Neural progenitor cell (in vitro differentiated cells): ENCODE results near the gene ASB1. TPM values are rescaled to one million over a fixed set of nuclear protein-coding genes. Genes with fewer than 3 reads are reported as not detected.
A peak's percentile ranks its signal among the peaks of the same experiment; 100 is the strongest.

ENCODE experiments used
- DNase-seq: peaks from one replicate; pipeline ENCODE4 v3.0.0-alpha.2; 2016; ENCODE audit warnings: low spot score
- H2AFZ ChIP-seq: fragments of 200-600 bp; sonication (generic); replicated peaks from 2 replicates; pipeline ENCODE4 v1.6.1; 2016; ENCODE audit warnings: antibody characterized with exemption
- H3F3A ChIP-seq: fragments of 200-600 bp; sonication (generic); 2 replicates; pipeline ENCODE4 v1.6.1; 2016; ENCODE audit warnings: antibody characterized with exemption, low read depth
- H3K27ac ChIP-seq: fragments of 200-600 bp; sonication (generic); 2 replicates; pipeline ENCODE4 v1.5.1; 2016; ENCODE audit warnings: mild to moderate bottlenecking
- H3K27me3 ChIP-seq: fragments of 200-600 bp; sonication (generic); 2 replicates; pipeline ENCODE4 v1.6.1; 2016; ENCODE audit warnings: mild to moderate bottlenecking, moderate library complexity
- H3K36me3 ChIP-seq: fragments of 200-600 bp; sonication (generic); 2 replicates; pipeline ENCODE4 v1.5.1; 2016
- H3K4me1 ChIP-seq: fragments of 200-600 bp; sonication (generic); 2 replicates; pipeline ENCODE4 v1.6.1; 2016; ENCODE audit warnings: mixed run types
- H3K4me2 ChIP-seq: fragments of 200-600 bp; sonication (generic); 2 replicates; pipeline ENCODE4 v1.6.1; 2016
- H3K4me3 ChIP-seq: fragments of 200-600 bp; sonication (generic); 2 replicates; pipeline ENCODE4 v1.5.1; 2016
- H3K79me2 ChIP-seq: fragments of 200-600 bp; sonication (generic); 2 replicates; pipeline ENCODE4 v1.6.1; 2016; ENCODE audit warnings: low read depth
- H3K9ac ChIP-seq: fragments of 200-600 bp; sonication (generic); 2 replicates; pipeline ENCODE4 v1.6.1; 2016
- H3K9me3 ChIP-seq: fragments of 200-600 bp; sonication (generic); 2 replicates; pipeline ENCODE4 v1.5.1; 2016; ENCODE audit warnings: low read depth
- H4K20me1 ChIP-seq: fragments of 200-600 bp; sonication (generic); 2 replicates; pipeline ENCODE4 v1.6.1; 2016; ENCODE audit warnings: low read depth
- H3K27ac Mint-ChIP-seq: 3 replicates; pipeline ENCODE4 v1.8.0; 2021; ENCODE audit warnings: mixed read lengths
- H3K27me3 Mint-ChIP-seq: 2 replicates; pipeline ENCODE4 v1.8.0; 2022; ENCODE audit warnings: low read depth, mild to moderate bottlenecking, inconsistent platforms, moderate library complexity, mixed read lengths; ENCODE audit not compliant: insufficient read depth
- H3K36me3 Mint-ChIP-seq: 3 replicates; pipeline ENCODE4 v1.8.0; 2021; ENCODE audit warnings: mixed read lengths
- H3K4me1 Mint-ChIP-seq: 3 replicates; pipeline ENCODE4 v1.8.0; 2021; ENCODE audit warnings: mixed read lengths
- H3K4me3 Mint-ChIP-seq: 3 replicates; pipeline ENCODE4 v1.8.0; 2021; ENCODE audit warnings: mild to moderate bottlenecking, moderate library complexity, mixed read lengths
- H3K9me3 Mint-ChIP-seq: 3 replicates; pipeline ENCODE4 v1.8.0; 2020; ENCODE audit warnings: mixed read lengths
- CTCF ChIP-seq: fragments of 200-600 bp; sonication (generic); IDR thresholded peaks from 2 replicates; pipeline ENCODE4 v1.5.1; 2017; ENCODE audit warnings: antibody characterized with exemption, mild to moderate bottlenecking
- EZH2 ChIP-seq: fragments of 200-600 bp; sonication (generic); IDR thresholded peaks from 2 replicates; pipeline ENCODE4 v1.6.1; 2017; ENCODE audit warnings: antibody characterized with exemption, mild to moderate bottlenecking, moderate library complexity
- EZH2phosphoT487 ChIP-seq: fragments of 200-600 bp; sonication (generic); IDR thresholded peaks from 2 replicates; pipeline ENCODE4 v1.6.1; 2017; ENCODE audit warnings: antibody characterized with exemption
- total RNA-seq: library from RNA; depleted of rRNA; stranded (reverse); fragments of >200 nt; gene quantifications from 2 replicates; pipeline ENCODE4 v1.2.3, GENCODE V29; 2015; ENCODE audit warnings: low replicate concordance

ASB1 gene
- total RNA-seq, 1 donor from 2014 or later = 29.2 TPM

- peaks cover 29% of the 10 kb centered on the region for H3F3A ChIP-seq
- no peaks in the 10 kb centered on the region for H3K27me3 Mint-ChIP-seq
- no peaks in the 10 kb centered on the region for H3K36me3 ChIP-seq
- H3K36me3 Mint-ChIP-seq = peaks cover 3% of the 10 kb centered on the region
- no peaks in the 10 kb centered on the region for H3K27me3 ChIP-seq
- peaks cover 9% of the 10 kb centered on the region for H4K20me1 ChIP-seq
- no peak overlapping the region for H3K27ac Mint-ChIP-seq
- DNase-seq = no peak
- peaks cover 10% of the 10 kb centered on the region for H3K79me2 ChIP-seq
- H3K4me1 ChIP-seq = peaks cover 30% of the 10 kb centered on the region
- no peak for TF ChIP-seq EZH2
- TF ChIP-seq CTCF = no peak
- TF ChIP-seq EZH2phosphoT487 = no peak
- H3K9me3 Mint-ChIP-seq = no peaks in the 10 kb centered on the region
- H3K9me3 ChIP-seq = no peaks in the 10 kb centered on the region
- no peak overlapping the region for H2AFZ ChIP-seq
- no peak overlapping the region for H3K4me3 Mint-ChIP-seq
- H3K4me1 Mint-ChIP-seq = peaks cover 31% of the 10 kb centered on the region
- H3K4me2 ChIP-seq = no peak overlapping the region
- no peak overlapping the region for H3K4me3 ChIP-seq
- no peak overlapping the region for H3K27ac ChIP-seq
- no peak overlapping the region for H3K9ac ChIP-seq
Measured at GRCh38 chr2:238422940-238423339, 3.8 kb upstream of the ASB1 start.

- no peak overlapping the region for H2AFZ ChIP-seq
- no peak overlapping the region for H3K27ac ChIP-seq
- H3K4me3 Mint-ChIP-seq = no peak overlapping the region
- peaks cover 34% of the 10 kb centered on the region for H3K4me1 Mint-ChIP-seq
- H3K9me3 Mint-ChIP-seq = no peaks in the 10 kb centered on the region
- no peak for TF ChIP-seq CTCF
- TF ChIP-seq EZH2 = no peak
- TF ChIP-seq EZH2phosphoT487 = no peak
- DNase-seq = no peak
- no peak overlapping the region for H3K9ac ChIP-seq
- H3K9me3 ChIP-seq = no peaks in the 10 kb centered on the region
- no peak overlapping the region for H3K27ac Mint-ChIP-seq
- H3K79me2 ChIP-seq = peaks cover 18% of the 10 kb centered on the region
- no peaks in the 10 kb centered on the region for H3K27me3 ChIP-seq
- peaks cover 4% of the 10 kb centered on the region for H3K36me3 Mint-ChIP-seq
- H3K4me2 ChIP-seq = no peak overlapping the region
- no peak overlapping the region for H3K4me3 ChIP-seq
- H4K20me1 ChIP-seq = peaks cover 16% of the 10 kb centered on the region
- no peaks in the 10 kb centered on the region for H3K27me3 Mint-ChIP-seq
- no peaks in the 10 kb centered on the region for H3K36me3 ChIP-seq
- peaks cover 29% of the 10 kb centered on the region for H3F3A ChIP-seq
- peaks cover 35% of the 10 kb centered on the region for H3K4me1 ChIP-seq
Measured at GRCh38 chr2:238423561-238424312, 3.0 kb upstream of the ASB1 start.

- Histone ChIP-seq H3K9ac (no peak overlapping the region), H4K20me1 (peaks cover 19% of the 10 kb centered on the region), H3K4me1 (peaks cover 35% of the 10 kb centered on the region), H3K4me2 (no peak overlapping the region), H3K9me3 (no peaks in the 10 kb centered on the region), H3K4me3 (no peak overlapping the region), H3F3A (peaks cover 29% of the 10 kb centered on the region), H3K27me3 (no peaks in the 10 kb centered on the region), H3K79me2 (peaks cover 24% of the 10 kb centered on the region), H3K27ac (no peak overlapping the region), H3K36me3 (no peaks in the 10 kb centered on the region), H2AFZ (no peak overlapping the region)
- no peaks in the 10 kb centered on the region for H3K27me3 Mint-ChIP-seq
- H3K27ac Mint-ChIP-seq = no peak overlapping the region
- no peaks in the 10 kb centered on the region for H3K9me3 Mint-ChIP-seq
- peaks cover 34% of the 10 kb centered on the region for H3K4me1 Mint-ChIP-seq
- H3K4me3 Mint-ChIP-seq = peak overlapping the region; percentile 74
- TF ChIP-seq EZH2phosphoT487 (no peak), EZH2 (no peak), CTCF (no peak)
- peaks cover 5% of the 10 kb centered on the region for H3K36me3 Mint-ChIP-seq
- no peak for DNase-seq
Measured at GRCh38 chr2:238424313-238424700, 2.4 kb upstream of the ASB1 start.
